Measurements from ENCODE around the gene DECR2.
"Not testable (repeated sequence)": the region's sequence is repeated elsewhere in the genome, so short reads cannot be mapped to it uniquely, and the experiment has no call there.

Gene DECR2

DNA sequence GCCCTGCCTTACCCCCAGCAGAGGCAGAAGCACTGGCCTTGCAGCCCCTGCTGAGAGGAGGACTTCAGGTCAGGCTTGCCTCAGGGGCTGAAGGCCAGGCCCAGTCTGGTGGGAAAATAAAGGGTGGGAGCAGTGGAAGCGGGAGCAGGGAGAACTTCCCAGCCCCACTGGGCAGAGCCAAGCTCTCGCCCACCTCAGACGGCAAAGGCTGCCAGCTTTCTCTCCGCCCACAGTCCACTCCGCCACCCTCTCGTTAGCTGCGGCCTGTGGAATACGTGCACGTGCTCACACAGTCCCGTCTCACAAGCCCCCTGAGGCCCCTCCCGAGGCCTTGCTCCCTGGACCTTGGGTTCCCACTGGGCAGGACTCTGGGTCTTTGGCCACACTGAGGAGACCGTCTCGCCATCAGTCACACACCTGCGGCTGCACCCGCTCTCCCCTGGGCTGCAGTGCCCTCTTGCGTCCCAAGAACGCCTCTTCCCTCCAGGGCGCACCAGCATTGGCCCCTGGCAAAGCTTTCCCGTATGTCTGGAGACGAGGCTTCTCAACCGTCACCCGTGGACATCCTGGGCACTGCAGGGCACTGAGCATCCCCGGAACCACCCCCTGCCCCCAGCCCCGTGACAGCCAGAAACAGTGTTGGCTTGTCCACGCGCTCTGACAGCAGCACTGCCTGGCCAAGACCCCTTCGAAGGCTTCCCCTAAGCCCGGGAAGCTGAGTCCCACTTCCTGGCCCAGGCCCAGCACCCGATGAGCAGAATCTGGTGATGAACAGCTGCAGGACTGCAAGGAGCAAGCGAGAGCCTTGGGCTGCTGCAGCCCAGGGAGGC lies 39.6 kb upstream of the DECR2 start:
- no peaks in the 10 kb centered on the region for H3K27me3 ChIP-seq (ENCODE audit: insufficient read depth, low read length)
- H3K4me3 ChIP-seq (ENCODE audit: low read length): no peak overlapping the region
- peaks cover 7% of the 10 kb centered on the region for H3K36me3 ChIP-seq (ENCODE audit: insufficient read depth, low read length)
- H3K9me3 ChIP-seq (ENCODE audit: low read length): no peaks in the 10 kb centered on the region
- H2AFZ ChIP-seq (ENCODE audit: low read depth, low read length): no peak overlapping the region
- H3K4me1 ChIP-seq (ENCODE audit: insufficient read depth, low read length): peaks cover 6% of the 10 kb centered on the region

DNA sequence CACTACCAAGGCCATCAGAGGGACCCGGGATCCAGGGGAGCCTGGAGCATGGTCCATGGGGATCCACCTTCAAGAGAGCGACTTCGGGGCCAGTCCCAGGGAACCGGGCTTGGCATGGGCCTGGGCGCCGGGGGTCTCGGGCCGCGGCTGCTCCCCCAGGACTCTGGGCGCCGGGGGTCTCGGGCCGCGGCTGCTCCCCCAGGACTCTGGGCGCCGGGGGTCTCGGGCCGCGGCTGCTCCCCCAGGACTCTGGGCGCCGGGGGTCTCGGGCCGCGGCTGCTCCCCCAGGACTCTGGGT lies 39.0 kb upstream of the DECR2 start:
- peaks cover 12% of the 10 kb centered on the region for H3K36me3 ChIP-seq (ENCODE audit: insufficient read depth, low read length)
- not testable (repeated sequence) for H3K4me3 ChIP-seq (ENCODE audit: low read length)

DNA sequence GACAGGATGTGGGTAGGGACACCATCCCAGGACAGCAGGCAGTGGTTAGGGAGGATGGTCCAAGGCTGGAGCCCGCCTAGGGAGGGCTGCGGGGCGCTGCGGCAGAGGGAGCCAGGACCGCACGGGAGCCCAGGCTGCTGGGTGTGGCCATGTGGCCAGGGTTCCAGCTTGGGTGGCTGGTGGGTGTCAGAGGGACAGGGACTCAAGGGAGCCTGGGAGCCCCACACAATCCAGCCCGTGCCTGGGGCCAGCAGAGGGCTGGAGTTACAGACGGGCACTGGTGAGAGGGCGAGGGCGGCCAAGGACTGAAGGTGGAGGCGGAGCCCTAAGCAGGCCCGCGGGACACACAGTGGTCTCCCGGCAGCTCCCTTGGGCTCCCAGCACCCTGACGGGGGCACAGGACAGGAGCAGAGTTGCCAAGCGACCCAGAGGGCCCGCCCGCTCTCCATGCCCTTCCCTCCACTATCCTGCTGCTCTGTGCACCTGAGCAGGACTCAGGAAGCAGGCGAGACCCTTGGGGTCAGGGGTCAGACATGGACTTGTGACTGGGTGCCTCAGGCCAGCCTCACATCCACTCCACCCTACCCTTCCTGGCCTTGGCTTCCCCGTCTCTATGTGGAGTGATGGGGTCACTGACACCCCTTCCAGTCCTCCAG lies 38.4 kb upstream of the DECR2 start:
- Histone ChIP-seq H3K4me3 (ENCODE audit: low read length) (no peak overlapping the region), H3K27me3 (ENCODE audit: insufficient read depth, low read length) (no peaks in the 10 kb centered on the region), H3K4me1 (ENCODE audit: insufficient read depth, low read length) (peaks cover 6% of the 10 kb centered on the region), H3K36me3 (ENCODE audit: insufficient read depth, low read length) (peaks cover 18% of the 10 kb centered on the region), H3K9me3 (ENCODE audit: low read length) (no peaks in the 10 kb centered on the region), H2AFZ (ENCODE audit: low read depth, low read length) (no peak overlapping the region)

More for the DNA sequence above, 39.0 kb upstream of the DECR2 start:
- H3K27me3 ChIP-seq (ENCODE audit: insufficient read depth, low read length); H2AFZ ChIP-seq (ENCODE audit: low read depth, low read length); H3K4me1 ChIP-seq (ENCODE audit: insufficient read depth, low read length); H3K9me3 ChIP-seq (ENCODE audit: low read length): not testable (repeated sequence)

DNA sequence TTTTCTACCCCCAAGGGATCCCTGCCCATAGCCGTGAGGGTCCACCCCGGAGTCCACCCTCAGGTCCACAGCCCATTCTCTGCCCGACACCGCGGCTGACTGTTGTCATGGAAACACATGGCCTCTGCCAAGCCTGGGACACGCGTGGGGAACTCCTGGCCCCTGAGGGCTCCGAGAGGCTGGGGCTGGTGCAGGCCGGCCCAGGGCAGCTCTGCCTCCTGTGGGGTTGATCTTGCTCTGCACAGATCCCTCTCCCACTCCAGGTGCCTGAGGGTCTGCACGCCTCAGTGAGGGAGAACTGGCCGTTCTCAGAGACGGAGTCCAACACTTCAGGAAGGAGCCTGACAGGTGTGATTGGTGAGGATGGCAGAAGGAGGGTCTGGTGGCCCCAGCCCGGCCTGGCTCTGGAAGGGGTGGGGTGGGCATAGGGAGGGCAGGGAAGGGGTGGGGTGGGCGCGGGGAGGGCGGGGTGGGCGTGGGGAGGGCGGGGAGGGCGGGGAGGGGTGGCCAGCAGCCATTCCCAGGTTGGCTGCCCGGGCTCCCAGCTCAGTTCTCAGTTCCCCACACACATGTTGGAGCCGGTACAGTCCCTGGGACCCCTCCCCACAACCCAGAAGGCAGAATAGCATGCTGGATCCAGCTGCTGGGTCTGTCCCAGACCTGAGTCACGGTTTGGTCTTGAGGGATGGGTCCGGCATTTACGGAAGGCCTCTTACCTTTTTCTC lies 37.8 kb upstream of the DECR2 start:
- no peak overlapping the region for H3K4me3 ChIP-seq (ENCODE audit: low read length)
- peaks cover 6% of the 10 kb centered on the region for H3K4me1 ChIP-seq (ENCODE audit: insufficient read depth, low read length)
- H3K9me3 ChIP-seq (ENCODE audit: low read length): no peaks in the 10 kb centered on the region
- H2AFZ ChIP-seq (ENCODE audit: low read depth, low read length): no peak overlapping the region
- H3K27me3 ChIP-seq (ENCODE audit: insufficient read depth, low read length): no peaks in the 10 kb centered on the region
- H3K36me3 ChIP-seq (ENCODE audit: insufficient read depth, low read length): peaks cover 22% of the 10 kb centered on the region

DNA sequence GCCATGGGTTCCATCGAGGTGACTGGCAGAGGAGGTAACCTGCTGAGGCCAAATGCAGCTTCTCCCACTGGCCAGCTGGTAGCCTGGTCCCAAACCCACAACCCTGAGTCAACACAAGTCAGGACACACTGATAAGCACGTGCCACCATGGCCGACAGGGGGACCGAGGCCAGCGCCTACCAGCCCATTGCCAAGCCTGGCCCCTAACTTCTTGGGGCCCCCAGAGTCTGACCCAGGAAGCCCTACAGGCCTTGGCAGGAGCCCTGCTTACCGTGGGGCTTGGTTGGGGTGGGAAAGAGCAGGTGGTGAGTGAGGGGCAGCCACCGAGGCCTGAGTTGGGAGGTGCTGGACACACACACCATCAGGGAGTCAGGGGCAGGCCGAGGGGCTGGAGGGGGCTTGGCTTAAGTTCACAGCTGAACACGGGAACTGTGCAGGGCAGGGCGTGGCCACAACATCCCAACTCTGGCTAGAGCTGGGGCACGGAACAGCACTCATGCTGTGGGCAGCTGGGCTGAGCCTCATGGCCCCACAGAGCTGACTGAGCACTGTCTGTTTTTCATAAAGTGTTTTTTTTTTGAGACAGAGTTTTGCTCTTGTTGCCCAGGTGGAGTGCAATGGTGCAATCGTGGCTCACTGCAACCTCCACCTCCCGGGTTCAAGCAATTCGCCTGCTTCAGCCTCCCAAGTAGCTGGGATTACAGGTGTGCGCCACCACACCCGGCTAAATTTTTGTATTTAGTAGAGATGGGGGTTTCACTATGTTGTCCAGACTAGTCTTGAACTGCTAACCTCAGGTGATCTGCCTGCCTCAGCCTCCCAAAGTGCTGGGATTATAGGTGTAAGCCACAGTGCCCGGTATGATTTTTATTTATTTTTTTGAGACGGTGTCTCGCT lies 36.8 kb upstream of the DECR2 start:
- Histone ChIP-seq H3K27me3 (ENCODE audit: insufficient read depth, low read length) (no peaks in the 10 kb centered on the region), H3K9me3 (ENCODE audit: low read length) (no peaks in the 10 kb centered on the region), H3K4me1 (ENCODE audit: insufficient read depth, low read length) (peaks cover 6% of the 10 kb centered on the region), H3K4me3 (ENCODE audit: low read length) (no peak overlapping the region), H2AFZ (ENCODE audit: low read depth, low read length) (no peak overlapping the region), H3K36me3 (ENCODE audit: insufficient read depth, low read length) (peaks cover 22% of the 10 kb centered on the region)

DNA sequence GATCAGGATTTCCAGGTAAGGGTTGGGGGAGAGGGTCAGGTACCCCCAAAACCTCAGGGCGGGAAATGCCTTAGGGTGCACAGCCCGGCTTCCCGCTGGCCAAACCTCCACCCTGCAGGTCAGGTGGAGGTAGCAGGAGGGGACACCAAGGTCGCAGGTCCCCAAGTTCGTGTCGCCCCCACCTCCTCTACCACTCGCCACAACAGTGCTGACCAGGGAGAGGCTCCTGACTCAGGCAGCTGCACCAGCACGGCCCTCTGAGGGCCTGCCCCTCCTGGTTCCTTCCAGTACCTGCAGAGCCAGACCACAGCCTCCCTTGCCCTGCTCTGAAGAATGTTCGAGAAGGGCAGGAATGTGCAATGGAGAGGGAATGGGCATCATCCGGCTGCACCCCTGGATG lies 35.2 kb upstream of the DECR2 start:
- Histone ChIP-seq H3K4me3 (ENCODE audit: low read length) (no peak overlapping the region), H2AFZ (ENCODE audit: low read depth, low read length) (no peak overlapping the region), H3K4me1 (ENCODE audit: insufficient read depth, low read length) (peaks cover 14% of the 10 kb centered on the region), H3K9me3 (ENCODE audit: low read length) (no peaks in the 10 kb centered on the region), H3K36me3 (ENCODE audit: insufficient read depth, low read length) (peaks cover 22% of the 10 kb centered on the region), H3K27me3 (ENCODE audit: insufficient read depth, low read length) (no peaks in the 10 kb centered on the region)

DNA sequence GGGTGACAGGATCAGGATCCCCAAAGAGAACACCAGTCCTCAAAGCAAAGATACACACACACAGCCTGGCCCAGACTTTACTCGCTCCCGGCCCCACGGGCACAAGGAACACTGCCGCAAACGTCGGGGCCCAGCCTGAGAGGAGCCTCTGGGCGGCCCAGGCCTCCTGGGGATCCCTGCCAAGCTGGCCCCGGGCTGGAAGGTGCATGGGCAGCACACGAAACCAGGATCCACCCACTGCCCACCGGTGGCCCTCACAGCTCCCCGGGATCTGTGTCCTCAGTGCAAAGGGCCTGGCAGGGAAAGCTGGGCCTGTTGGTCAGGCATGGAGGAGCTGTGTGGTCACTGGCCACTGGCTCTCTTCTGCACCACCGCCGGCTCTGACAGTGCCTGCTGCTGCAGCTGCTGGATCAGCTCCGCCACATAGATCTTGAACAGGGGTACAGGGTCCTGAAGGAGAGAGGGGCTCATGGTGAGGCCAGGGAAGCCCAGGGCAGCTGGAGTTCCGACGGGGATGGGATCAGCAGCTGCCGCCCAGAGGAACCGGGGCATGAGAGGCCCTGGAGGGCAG lies 34.3 kb upstream of the DECR2 start:
- Histone ChIP-seq H2AFZ (ENCODE audit: low read depth, low read length) (no peak overlapping the region), H3K27me3 (ENCODE audit: insufficient read depth, low read length) (no peaks in the 10 kb centered on the region), H3K36me3 (ENCODE audit: insufficient read depth, low read length) (peaks cover 22% of the 10 kb centered on the region), H3K9me3 (ENCODE audit: low read length) (no peaks in the 10 kb centered on the region), H3K4me3 (ENCODE audit: low read length) (no peak overlapping the region), H3K4me1 (ENCODE audit: insufficient read depth, low read length) (peaks cover 14% of the 10 kb centered on the region)

DNA sequence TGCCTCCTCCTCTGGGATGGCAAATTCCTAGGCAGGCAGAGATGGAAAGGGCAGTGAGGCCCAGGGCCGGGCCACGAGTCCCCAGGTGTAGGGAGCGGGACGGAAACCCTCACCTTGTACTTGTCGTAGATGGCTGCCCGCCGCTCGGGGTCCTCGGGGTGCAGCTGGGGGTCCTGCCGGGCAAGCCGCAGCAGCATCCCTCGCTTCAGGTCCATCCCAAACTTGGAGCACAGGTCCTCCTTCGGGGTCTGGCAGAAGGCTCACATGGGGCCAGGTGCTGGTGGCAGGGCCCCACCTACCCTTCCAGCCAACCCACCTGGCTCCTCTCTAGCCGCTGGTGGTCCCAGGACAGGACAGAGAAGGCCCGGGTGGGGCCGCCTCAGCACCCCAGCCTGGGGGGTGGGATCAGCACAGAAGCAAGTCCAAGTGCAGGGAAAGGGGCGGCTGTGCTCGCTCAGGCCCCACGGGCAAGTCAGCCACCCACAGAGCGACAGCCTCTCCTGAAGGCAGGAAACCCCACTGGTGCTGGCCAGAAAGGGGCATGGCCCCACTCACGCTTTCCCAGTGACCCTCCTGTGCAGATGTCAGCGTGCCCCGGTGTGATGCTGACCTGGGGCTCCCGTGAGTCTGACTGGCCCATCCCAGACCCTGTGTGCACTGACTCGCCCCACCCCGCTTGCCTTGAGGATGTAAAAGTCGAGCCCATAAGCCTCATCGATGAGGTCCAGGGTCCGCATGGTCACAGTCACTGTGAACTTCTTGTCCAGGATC lies 33.1 kb upstream of the DECR2 start:
- H3K36me3 ChIP-seq (ENCODE audit: insufficient read depth, low read length): peaks cover 27% of the 10 kb centered on the region
- no peak overlapping the region for H3K4me3 ChIP-seq (ENCODE audit: low read length)
- no peaks in the 10 kb centered on the region for H3K27me3 ChIP-seq (ENCODE audit: insufficient read depth, low read length)
- H2AFZ ChIP-seq (ENCODE audit: low read depth, low read length): no peak overlapping the region
- peaks cover 12% of the 10 kb centered on the region for H3K4me1 ChIP-seq (ENCODE audit: insufficient read depth, low read length)
- H3K9me3 ChIP-seq (ENCODE audit: low read length): no peaks in the 10 kb centered on the region

DNA sequence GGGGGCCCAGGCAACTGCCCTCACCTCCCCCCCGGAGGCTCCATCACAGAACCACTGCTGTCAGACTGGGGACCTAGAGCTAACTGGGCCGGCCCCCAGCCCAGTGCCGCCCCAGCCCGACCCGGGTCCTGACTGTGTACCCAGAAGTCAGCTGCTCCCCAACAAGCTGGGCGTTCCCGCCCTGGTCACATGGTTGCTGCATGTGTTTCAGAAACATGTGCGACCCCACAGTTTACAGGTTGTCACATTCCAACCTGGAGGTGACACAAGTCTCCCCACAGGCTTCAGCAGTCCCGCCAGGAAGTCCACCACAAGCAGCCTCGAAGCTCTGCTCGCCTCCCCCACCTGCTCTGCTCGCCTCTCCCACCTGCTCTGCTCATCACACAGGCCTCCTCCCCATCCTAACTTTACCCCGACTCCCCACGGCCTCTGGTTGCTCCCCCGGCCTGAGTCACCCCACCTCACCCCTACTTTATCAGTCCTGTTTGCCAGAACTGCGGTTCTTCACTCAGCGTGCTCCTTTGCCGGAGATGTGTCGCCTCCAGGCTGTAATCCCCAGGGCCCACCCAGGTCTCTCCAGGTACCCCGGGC lies 32.3 kb upstream of the DECR2 start:
- Histone ChIP-seq H3K36me3 (ENCODE audit: insufficient read depth, low read length) (peaks cover 34% of the 10 kb centered on the region), H3K4me1 (ENCODE audit: insufficient read depth, low read length) (peaks cover 9% of the 10 kb centered on the region), H3K4me3 (ENCODE audit: low read length) (no peak overlapping the region), H3K9me3 (ENCODE audit: low read length) (no peaks in the 10 kb centered on the region), H2AFZ (ENCODE audit: low read depth, low read length) (no peak overlapping the region), H3K27me3 (ENCODE audit: insufficient read depth, low read length) (no peaks in the 10 kb centered on the region)

DNA sequence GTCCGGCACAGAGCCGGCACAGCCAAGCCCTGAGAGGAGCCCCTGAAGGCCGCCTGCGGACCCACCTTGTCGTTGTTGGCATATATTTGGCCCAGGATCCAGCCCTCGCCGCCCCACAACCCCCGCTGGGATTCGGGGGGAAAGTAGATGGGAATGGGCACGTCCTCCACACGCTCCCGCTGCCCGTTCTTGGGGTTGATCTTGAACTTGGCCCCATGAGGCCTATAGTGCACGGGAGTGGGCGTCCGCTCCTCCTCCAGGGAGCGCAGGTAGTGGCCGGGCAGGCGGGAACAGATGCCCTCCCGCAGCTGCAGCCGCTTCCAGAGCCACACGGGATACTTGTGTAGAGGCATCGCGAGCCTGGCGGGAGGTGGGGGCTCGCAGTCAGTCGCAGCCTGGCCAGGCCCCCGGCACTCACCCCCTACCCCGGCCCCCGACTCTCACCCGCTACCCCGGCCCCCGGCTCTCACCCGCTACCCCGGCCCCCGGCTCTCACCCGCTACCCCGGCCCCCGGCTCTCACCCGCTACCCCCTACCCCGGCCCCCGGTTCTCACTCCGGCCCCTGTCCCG lies 31.7 kb upstream of the DECR2 start:
- Histone ChIP-seq H3K9me3 (ENCODE audit: low read length) (no peaks in the 10 kb centered on the region), H2AFZ (ENCODE audit: low read depth, low read length) (no peak overlapping the region), H3K4me3 (ENCODE audit: low read length) (peak overlapping the region; percentile 30), H3K36me3 (ENCODE audit: insufficient read depth, low read length) (peaks cover 39% of the 10 kb centered on the region), H3K27me3 (ENCODE audit: insufficient read depth, low read length) (no peaks in the 10 kb centered on the region), H3K4me1 (ENCODE audit: insufficient read depth, low read length) (peaks cover 9% of the 10 kb centered on the region)

DNA sequence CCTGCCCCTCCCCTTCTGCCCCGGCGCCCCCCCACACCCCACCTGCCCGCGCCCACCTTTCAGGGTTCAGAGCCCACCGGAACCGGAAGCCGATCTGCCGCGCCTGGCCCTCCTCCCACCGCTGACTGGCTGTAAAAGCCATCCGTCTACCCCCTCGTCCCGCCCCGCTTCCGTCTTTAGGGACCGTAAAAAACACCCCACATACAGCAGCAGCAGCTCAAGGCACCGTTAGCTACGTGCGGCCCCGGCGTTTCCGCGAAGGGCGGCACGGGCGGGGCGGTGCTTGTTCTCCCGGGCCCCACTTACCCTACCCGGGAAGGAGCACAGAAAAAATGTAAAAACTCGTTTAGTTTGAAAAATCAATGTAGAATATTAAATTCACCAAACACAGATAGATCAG lies 31.2 kb upstream of the DECR2 start, which contains the start of gene MRPL28:
TSS of gene MRPL28 (minus strand) at position 96 of the 400 bp plus-strand sequence. CDS start 320 bp downstream, outside the sequence.
- H3K36me3 ChIP-seq (ENCODE audit: insufficient read depth, low read length): peaks cover 44% of the 10 kb centered on the region
- no peaks in the 10 kb centered on the region for H3K27me3 ChIP-seq (ENCODE audit: insufficient read depth, low read length)
- H3K4me1 ChIP-seq (ENCODE audit: insufficient read depth, low read length): peaks cover 9% of the 10 kb centered on the region
- H2AFZ ChIP-seq (ENCODE audit: low read depth, low read length): no peak within 1 kb of the TSS
- H3K4me3 ChIP-seq (ENCODE audit: low read length): peak within 1 kb of the TSS; percentile 30
- no peaks in the 10 kb centered on the region for H3K9me3 ChIP-seq (ENCODE audit: low read length)

Data from neuron (in vitro differentiated cells).